Erythroblast (primary cell): ENCODE measurements around the gene PRKCZ.

ENCODE experiments used
- GATA1 ChIP-seq: IDR thresholded peaks from 2 replicates; pipeline ENCODE4 v1.6.1; 2011; ENCODE audit warnings: low read depth, mild to moderate bottlenecking, control low read depth, low read length, moderate library complexity
- POLR2A ChIP-seq: IDR thresholded peaks from 2 replicates; pipeline ENCODE4 v1.6.1; 2011; ENCODE audit warnings: mild to moderate bottlenecking, low read length

GRCh38 chr1:2074944-2075740, 24.9 kb downstream of the PRKCZ start:
- TF ChIP-seq POLR2A (no peak), GATA1 (no peak)
